HepG2 (cell line): ENCODE data around the gene C3orf22. TPM values are rescaled to one million over a fixed set of nuclear protein-coding genes. Genes with fewer than 3 reads are reported as not detected.

Source experiments
- AHR ChIP-seq: IDR thresholded peaks from 2 replicates; pipeline ENCODE4 v1.6.1; 2018; ENCODE audit warnings: missing genetic modification reagents, missing compliant biosample characterization
- HMGXB3 ChIP-seq: sonication (generic); formaldehyde crosslinking; IDR thresholded peaks from 2 replicates; pipeline ENCODE4 v1.4.0; 2020; ENCODE audit warnings: missing genetic modification reagents, borderline replicate concordance
- HNF4A ChIP-seq: sonication (generic); formaldehyde crosslinking; IDR thresholded peaks from 2 replicates; pipeline ENCODE4 v1.4.0; 2020; ENCODE audit warnings: missing genetic modification reagents
- HOXD1 ChIP-seq: sonication (generic); formaldehyde crosslinking; IDR thresholded peaks from 2 replicates; pipeline ENCODE4 v1.5.0; 2020; ENCODE audit warnings: missing genetic modification reagents
- JDP2 ChIP-seq: sonication (generic); formaldehyde crosslinking; IDR thresholded peaks from 2 replicates; pipeline ENCODE4 v1.8.1; 2022; ENCODE audit warnings: missing genetic modification reagents, borderline replicate concordance
- MTA3 ChIP-seq: sonication (generic); formaldehyde crosslinking; IDR thresholded peaks from 2 replicates; pipeline ENCODE4 v1.4.0; 2020; ENCODE audit warnings: missing genetic modification reagents
- NBN ChIP-seq: fragments of 450-650 bp; conservative IDR thresholded peaks from 2 replicates; pipeline ENCODE4 v1.6.1; 2017
- SNAPC2 ChIP-seq: sonication (generic); formaldehyde crosslinking; IDR thresholded peaks from 2 replicates; pipeline ENCODE4 v1.8.1; 2022; ENCODE audit warnings: mild to moderate bottlenecking, missing genetic modification reagents
- SP5 ChIP-seq: IDR thresholded peaks from 2 replicates; pipeline ENCODE4 v1.6.1; 2016; ENCODE audit warnings: low read depth, borderline replicate concordance
- YEATS2 ChIP-seq: sonication (generic); formaldehyde crosslinking; IDR thresholded peaks from 2 replicates; pipeline ENCODE4 v1.4.0; 2020; ENCODE audit warnings: missing genetic modification reagents, borderline replicate concordance
- ZBTB21 ChIP-seq: sonication (generic); formaldehyde crosslinking; IDR thresholded peaks from 2 replicates; pipeline ENCODE4 v1.4.0; 2020; ENCODE audit warnings: missing genetic modification reagents
- ZBTB25 ChIP-seq: IDR thresholded peaks from 2 replicates; pipeline ENCODE4 v1.6.1; 2018; ENCODE audit warnings: missing genetic modification reagents
- ZFP36L2 ChIP-seq: sonication (generic); formaldehyde crosslinking; IDR thresholded peaks from 2 replicates; pipeline ENCODE4 v1.4.0; 2020; ENCODE audit warnings: missing genetic modification reagents
- ZFP90 ChIP-seq: sonication (generic); formaldehyde crosslinking; IDR thresholded peaks from 2 replicates; pipeline ENCODE4 v1.8.0; 2022; ENCODE audit warnings: missing genetic modification reagents, mild to moderate bottlenecking, inconsistent platforms, borderline replicate concordance
- ZFX ChIP-seq: sonication (generic); formaldehyde crosslinking; IDR thresholded peaks from 2 replicates; pipeline ENCODE4 v1.4.0; 2020; ENCODE audit warnings: mild to moderate bottlenecking, low read depth, missing genetic modification reagents, moderate library complexity
- ZHX1 ChIP-seq: sonication (generic); formaldehyde crosslinking; IDR thresholded peaks from 2 replicates; pipeline ENCODE4 v1.8.1; 2022; ENCODE audit warnings: low read depth, mild to moderate bottlenecking, missing genetic modification reagents
- ZMYM3 ChIP-seq: sonication (generic); formaldehyde crosslinking; IDR thresholded peaks from 2 replicates; pipeline ENCODE4 v1.5.1; 2020; ENCODE audit warnings: mild to moderate bottlenecking, missing genetic modification reagents
- ZNF337 ChIP-seq: sonication (generic); formaldehyde crosslinking; IDR thresholded peaks from 2 replicates; pipeline ENCODE4 v1.5.1; 2020; ENCODE audit warnings: missing genetic modification reagents, low read depth, mild to moderate bottlenecking, borderline replicate concordance
- ZNF451 ChIP-seq: sonication (generic); formaldehyde crosslinking; IDR thresholded peaks from 2 replicates; pipeline ENCODE4 v1.5.0; 2020; ENCODE audit warnings: mild to moderate bottlenecking, missing genetic modification reagents
- ZNF564 ChIP-seq: sonication (generic); formaldehyde crosslinking; IDR thresholded peaks from 2 replicates; pipeline ENCODE4 v1.8.1; 2023; ENCODE audit warnings: mild to moderate bottlenecking, missing genetic modification reagents
- ZSCAN25 ChIP-seq: sonication (generic); formaldehyde crosslinking; IDR thresholded peaks from 2 replicates; pipeline ENCODE4 v1.8.0; 2022; ENCODE audit warnings: mild to moderate bottlenecking, missing genetic modification reagents
- polyA plus RNA-seq, 8 experiments: library from polyadenylated mRNA; depleted of rRNA in 3 of 8; stranded (reverse) in 7 of 8; unstranded in 1 of 8; fragments of >200 nt; fragmentation: Illumina TruSeq in 4 of 8; extraction: Trizol in 4 of 8; gene quantifications; 2 replicates each; pipeline versions ENCODE4 v1.2.1 to v1.2.3, GENCODE V29; 2011 to 2016; ENCODE audit warnings: low read depth in 4 of 8, missing spikeins in 1 of 8, mixed read lengths in 1 of 8; ENCODE audit not compliant: insufficient read depth in 1 of 8
- total RNA-seq, 5 experiments: library from RNA; depleted of rRNA; stranded (reverse); fragments of >200 nt; fragmentation: Illumina TruSeq; extraction: Trizol; gene quantifications; 2 replicates each; pipeline ENCODE4 v1.2.3, GENCODE V29; 2016; ENCODE audit warnings: low read depth in 1 of 5

C3orf22 gene
- total and polyA plus RNA-seq, 2 of the 13 experiments (the other 11 are each of a cell fraction or from before 2014, with no cell fraction given): not detected

DNA sequence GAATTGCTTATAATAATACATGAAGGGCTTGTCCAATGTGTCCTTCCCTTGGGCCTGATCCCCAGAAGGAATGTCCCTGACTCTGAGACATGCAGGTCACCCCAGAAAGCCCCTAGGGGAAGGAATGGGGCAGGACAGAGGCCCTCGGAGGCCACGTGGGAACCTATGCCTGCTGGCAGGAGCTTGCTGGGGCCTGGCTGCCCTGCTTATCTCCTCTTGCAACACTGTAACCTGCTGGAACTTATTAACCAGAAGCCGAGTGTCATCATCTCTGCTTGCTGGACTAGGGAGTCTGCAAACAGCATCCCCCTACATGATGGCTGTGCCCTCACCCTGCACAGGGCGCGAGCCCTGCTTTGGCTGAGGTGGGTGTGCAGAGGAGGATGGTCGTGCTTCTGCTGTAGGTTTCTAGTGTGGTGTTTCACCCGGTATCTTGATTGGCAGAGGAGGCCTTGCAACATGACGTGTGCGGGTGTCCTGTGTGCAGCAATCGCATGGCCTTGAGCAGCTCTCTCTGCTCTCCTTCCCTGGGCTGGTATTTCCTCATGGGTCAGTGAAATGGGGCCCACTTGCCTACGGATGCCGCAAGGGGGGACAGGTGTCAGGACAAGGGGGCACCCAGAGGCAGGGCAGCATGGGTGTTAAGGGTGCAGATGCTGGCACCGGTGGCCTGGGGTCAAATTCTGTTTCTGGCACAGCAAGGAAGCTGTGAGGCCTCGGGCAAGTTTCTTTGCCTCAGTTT is 29.8 kb downstream of the C3orf22 start (continued):
- peak; percentile 23; the same call in 1 of the 2 replicates for TF ChIP-seq HMGXB3
- TF ChIP-seq SP5 (CRISPR knock-in tag): peak; percentile 26; the same call in 1 of the 2 replicates
- TF ChIP-seq ZFX (CRISPR knock-in tag): peak; percentile 93
- no peak for TF ChIP-seq ZFP36L2 (CRISPR knock-in tag)
- peak; percentile 79 for TF ChIP-seq ZBTB25 (CRISPR knock-in tag)
- 0 out of 2 replicates have a peak, but pooled peaks have one; percentile 70 for TF ChIP-seq HOXD1 (CRISPR knock-in tag)
- TF ChIP-seq ZNF451: no peak
- peak; percentile 88 for TF ChIP-seq ZSCAN25
- no peak; the same call in 1 of the 2 replicates for TF ChIP-seq ZHX1 (CRISPR knock-in tag)
- TF ChIP-seq ZMYM3 (CRISPR knock-in tag): peak; percentile 70
- TF ChIP-seq MTA3 (CRISPR knock-in tag): no peak
- TF ChIP-seq ZBTB21 (CRISPR knock-in tag): no peak
- peak; percentile 88; the same call in 1 of the 2 replicates for TF ChIP-seq ZNF337 (CRISPR knock-in tag)
- TF ChIP-seq YEATS2 (CRISPR knock-in tag): peak; percentile 46; the same call in 1 of the 2 replicates
- TF ChIP-seq ZFP90 (CRISPR knock-in tag): peak; percentile 80
- no peak for TF ChIP-seq NBN
- TF ChIP-seq AHR (CRISPR knock-in tag): no peak
- no peak for TF ChIP-seq JDP2
- TF ChIP-seq ZNF564 (CRISPR knock-in tag): peak; percentile 61; the same call in 1 of the 2 replicates
- TF ChIP-seq SNAPC2 (CRISPR knock-in tag): peak; percentile 72; the same call in 1 of the 2 replicates
- peak; percentile 61; the same call in 1 of the 2 replicates for TF ChIP-seq HNF4A (CRISPR knock-in tag)
